Measurements from ENCODE around the gene INTS6.

DNA sequence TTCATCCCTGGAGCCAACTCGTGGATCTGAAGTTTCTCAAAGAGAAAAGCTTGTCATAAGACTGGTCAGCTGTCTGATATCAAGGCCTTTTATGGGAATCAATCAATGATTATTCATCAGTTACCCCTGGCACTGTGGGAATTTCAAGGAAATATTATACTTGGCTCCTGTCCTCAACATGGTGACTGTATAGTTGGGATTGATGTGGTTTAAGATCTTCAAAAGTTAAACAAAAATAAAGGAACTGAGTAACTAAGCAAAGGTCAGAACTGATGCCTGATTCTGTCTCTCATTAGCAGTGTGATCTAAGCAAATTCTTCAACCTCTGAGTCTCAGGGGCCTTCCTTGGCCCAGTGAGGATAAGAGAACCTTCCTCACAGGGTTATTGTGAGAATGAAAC lies 135.6 kb downstream of the INTS6 start:
- TF ChIP-seq, protein P1, sequence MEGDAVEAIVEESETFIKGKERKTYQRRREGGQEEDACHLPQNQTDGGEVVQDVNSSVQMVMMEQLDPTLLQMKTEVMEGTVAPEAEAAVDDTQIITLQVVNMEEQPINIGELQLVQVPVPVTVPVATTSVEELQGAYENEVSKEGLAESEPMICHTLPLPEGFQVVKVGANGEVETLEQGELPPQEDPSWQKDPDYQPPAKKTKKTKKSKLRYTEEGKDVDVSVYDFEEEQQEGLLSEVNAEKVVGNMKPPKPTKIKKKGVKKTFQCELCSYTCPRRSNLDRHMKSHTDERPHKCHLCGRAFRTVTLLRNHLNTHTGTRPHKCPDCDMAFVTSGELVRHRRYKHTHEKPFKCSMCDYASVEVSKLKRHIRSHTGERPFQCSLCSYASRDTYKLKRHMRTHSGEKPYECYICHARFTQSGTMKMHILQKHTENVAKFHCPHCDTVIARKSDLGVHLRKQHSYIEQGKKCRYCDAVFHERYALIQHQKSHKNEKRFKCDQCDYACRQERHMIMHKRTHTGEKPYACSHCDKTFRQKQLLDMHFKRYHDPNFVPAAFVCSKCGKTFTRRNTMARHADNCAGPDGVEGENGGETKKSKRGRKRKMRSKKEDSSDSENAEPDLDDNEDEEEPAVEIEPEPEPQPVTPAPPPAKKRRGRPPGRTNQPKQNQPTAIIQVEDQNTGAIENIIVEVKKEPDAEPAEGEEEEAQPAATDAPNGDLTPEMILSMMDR (IDR thresholded peaks at IDR 0.05; ENCODE audit: low read depth, low read length, poor library complexity, severe bottlenecking), result no peak
- no peak for TF ChIP-seq EZH2phosphoT487 (IDR thresholded peaks at IDR 0.05; ENCODE audit: borderline replicate concordance, low read length)
